Trophoblast cell (in vitro differentiated cells and primary cell): ENCODE results near the gene LAMA3.
A peak's percentile ranks its signal among the peaks of the same experiment; 100 is the strongest.

Experiments
- DNase-seq, 2 donors: peaks; one replicate each; pipeline ENCODE4 v3.0.0-alpha.2; 2016
- H2AFZ ChIP-seq: 2 replicates; pipeline ENCODE4 v1.6.1; 2013; ENCODE audit warnings: low read length, moderate library complexity, mild to moderate bottlenecking; ENCODE audit not compliant: insufficient read depth, poor library complexity
- H2AK5ac ChIP-seq: 2 replicates; pipeline ENCODE4 v1.6.1; 2013; ENCODE audit warnings: mild to moderate bottlenecking, low read length
- H2BK120ac ChIP-seq: 2 replicates; pipeline ENCODE4 v1.6.1; 2013; ENCODE audit warnings: low read length, mild to moderate bottlenecking, moderate library complexity; ENCODE audit not compliant: insufficient read depth, poor library complexity
- H2BK12ac ChIP-seq: 2 replicates; pipeline ENCODE4 v1.6.1; 2013; ENCODE audit warnings: mild to moderate bottlenecking, low read length, moderate library complexity
- H2BK5ac ChIP-seq: 2 replicates; pipeline ENCODE4 v1.6.1; 2013; ENCODE audit warnings: low read length, low read depth, moderate library complexity, mild to moderate bottlenecking; ENCODE audit not compliant: poor library complexity
- H3K14ac ChIP-seq: 2 replicates; pipeline ENCODE4 v1.6.1; 2013; ENCODE audit warnings: mild to moderate bottlenecking, low read length
- H3K18ac ChIP-seq: 2 replicates; pipeline ENCODE4 v1.6.1; 2013; ENCODE audit warnings: mild to moderate bottlenecking, low read length
- H3K23ac ChIP-seq: 2 replicates; pipeline ENCODE4 v1.6.1; 2013; ENCODE audit warnings: low read length
- H3K27ac ChIP-seq: 2 replicates; pipeline ENCODE4 v1.5.1; 2013; ENCODE audit warnings: low read depth, mild to moderate bottlenecking, inconsistent platforms, low read length, moderate library complexity
- H3K27me3 ChIP-seq: 2 replicates; pipeline ENCODE4 v1.6.1; 2013; ENCODE audit warnings: inconsistent platforms, mild to moderate bottlenecking, low read length, moderate library complexity; ENCODE audit not compliant: insufficient read depth
- H3K36me3 ChIP-seq, 2 experiments: 1 replicate in 1 of 2; 2 replicates in 1 of 2; pipeline ENCODE4 v1.6.1; 2013; ENCODE audit warnings: low read length in 2 of 2, mild to moderate bottlenecking in 2 of 2, moderate library complexity in 1 of 2; ENCODE audit not compliant: insufficient read depth in 2 of 2, control insufficient read depth in 1 of 2
- H3K4ac ChIP-seq: 2 replicates; pipeline ENCODE4 v1.6.1; 2013; ENCODE audit warnings: low read depth, mild to moderate bottlenecking, low read length, moderate library complexity
- H3K4me1 ChIP-seq, 2 experiments: 1 replicate in 1 of 2; 2 replicates in 1 of 2; pipeline ENCODE4 v1.6.1; 2013; ENCODE audit warnings: low read length in 2 of 2, mild to moderate bottlenecking in 2 of 2, moderate library complexity in 1 of 2; ENCODE audit not compliant: insufficient read depth in 2 of 2, control insufficient read depth in 1 of 2
- H3K4me2 ChIP-seq: 2 replicates; pipeline ENCODE4 v1.6.1; 2013; ENCODE audit warnings: inconsistent platforms, mild to moderate bottlenecking, low read length, moderate library complexity
- H3K4me3 ChIP-seq: 2 replicates; pipeline ENCODE4 v1.5.1; 2013; ENCODE audit warnings: mild to moderate bottlenecking, low read depth, low read length, inconsistent platforms
- H3K79me1 ChIP-seq: one replicate; pipeline ENCODE4 v1.6.1; 2013; ENCODE audit warnings: low read length
- H3K79me2 ChIP-seq: 2 replicates; pipeline ENCODE4 v1.6.1; 2013; ENCODE audit warnings: low read length, mild to moderate bottlenecking; ENCODE audit not compliant: control insufficient read depth, insufficient read depth, poor library complexity
- H3K9ac ChIP-seq: 2 replicates; pipeline ENCODE4 v1.6.1; 2013; ENCODE audit warnings: mild to moderate bottlenecking, low read length
- H3K9me3 ChIP-seq: 2 replicates; pipeline ENCODE4 v1.6.1; 2013; ENCODE audit warnings: low read depth, mild to moderate bottlenecking, control low read depth, inconsistent platforms, low read length; ENCODE audit not compliant: insufficient read depth
- H4K12ac ChIP-seq: 2 replicates; pipeline ENCODE4 v1.6.1; 2013; ENCODE audit warnings: low read depth, mild to moderate bottlenecking, low read length, moderate library complexity
- H4K8ac ChIP-seq: 2 replicates; pipeline ENCODE4 v1.6.1; 2013; ENCODE audit warnings: low read depth, mild to moderate bottlenecking, low read length, moderate library complexity
- H4K91ac ChIP-seq: one replicate; pipeline ENCODE4 v1.6.1; 2013; ENCODE audit warnings: low read depth, mild to moderate bottlenecking, low read length, moderate library complexity
- WGBS: extraction: QIAGEN DNeasy Blood & Tissue Kit; methylation state at CpG from one replicate; pipeline ENCODE4 v1.1.7; 2013; ENCODE audit warnings: missing lambda C conversion rate; ENCODE audit not compliant: insufficient read length, insufficient coverage; ENCODE audit errors: extremely low coverage; 5-methylcytosine and 5-hydroxymethylcytosine counted together

Gene LAMA3

GRCh38 chr18:23879544-23879943 is 190.3 kb downstream of the LAMA3 start:
- no peaks in the 10 kb centered on the region for H3K79me1 ChIP-seq
- H4K12ac ChIP-seq: no peak overlapping the region
- no peak overlapping the region for H3K4me3 ChIP-seq
- no CpG with 5 or more reads among the region's 7 CpGs for WGBS
- no peak overlapping the region for H3K14ac ChIP-seq
- H4K91ac ChIP-seq: no peak overlapping the region
- H3K27ac ChIP-seq: no peak overlapping the region
- no peaks in the 10 kb centered on the region for H3K4me1 ChIP-seq
- no peaks in the 10 kb centered on the region for H3K27me3 ChIP-seq
- no peak overlapping the region for H3K4ac ChIP-seq
- H2AFZ ChIP-seq: no peak overlapping the region
- no peak overlapping the region for H3K18ac ChIP-seq
- H2BK120ac ChIP-seq: no peak overlapping the region
- no peaks in the 10 kb centered on the region for H3K79me2 ChIP-seq
- H2AK5ac ChIP-seq: no peak overlapping the region
- no peak overlapping the region for H4K8ac ChIP-seq
- H3K36me3 ChIP-seq: no peaks in the 10 kb centered on the region
- H3K9ac ChIP-seq: no peak overlapping the region
- H2BK5ac ChIP-seq: no peak overlapping the region
- no peak overlapping the region for H3K23ac ChIP-seq
- no peaks in the 10 kb centered on the region for H3K9me3 ChIP-seq
- no peak for DNase-seq
- no peak overlapping the region for H3K4me2 ChIP-seq
- no peak overlapping the region for H2BK12ac ChIP-seq

- Histone ChIP-seq H2BK120ac (no peak overlapping the region), H3K79me1 (no peaks in the 10 kb centered on the region), H3K27ac (no peak overlapping the region), H2BK5ac (no peak overlapping the region), H3K4me3 (no peak overlapping the region), H3K4me2 (no peak overlapping the region), H3K36me3 (no peaks in the 10 kb centered on the region), H3K4me1 (no peaks in the 10 kb centered on the region), H3K14ac (no peak overlapping the region), H3K18ac (no peak overlapping the region), H3K27me3 (no peaks in the 10 kb centered on the region), H3K4ac (no peak overlapping the region), H2AK5ac (no peak overlapping the region), H4K12ac (no peak overlapping the region), H2AFZ (no peak overlapping the region), H4K8ac (no peak overlapping the region), H3K79me2 (no peaks in the 10 kb centered on the region), H2BK12ac (no peak overlapping the region), H3K23ac (no peak overlapping the region), H3K9ac (no peak overlapping the region), H4K91ac (no peak overlapping the region), H3K9me3 (no peaks in the 10 kb centered on the region)
- no peak for DNase-seq
- no CpG with 5 or more reads among the region's 6 CpGs for WGBS
Measured at GRCh38 chr18:23879966-23880565, 190.8 kb downstream of the LAMA3 start.

- H3K27ac ChIP-seq: no peak overlapping the region
- no peaks in the 10 kb centered on the region for H3K79me2 ChIP-seq
- H3K4ac ChIP-seq: no peak overlapping the region
- H3K9ac ChIP-seq: no peak overlapping the region
- no peak overlapping the region for H4K12ac ChIP-seq
- DNase-seq: no peak
- H2BK120ac ChIP-seq: no peak overlapping the region
- H3K36me3 ChIP-seq: no peaks in the 10 kb centered on the region
- H3K14ac ChIP-seq: no peak overlapping the region
- no peak overlapping the region for H3K18ac ChIP-seq
- H3K79me1 ChIP-seq: no peaks in the 10 kb centered on the region
- H2BK5ac ChIP-seq: no peak overlapping the region
- no peak overlapping the region for H3K4me2 ChIP-seq
- no peak overlapping the region for H3K4me3 ChIP-seq
- H3K4me1 ChIP-seq: no peaks in the 10 kb centered on the region
- H2AK5ac ChIP-seq: no peak overlapping the region
- H2AFZ ChIP-seq: no peak overlapping the region
- whole genome bisulfite sequencing: no CpG with 5 or more reads among the region's 2 CpGs
- no peak overlapping the region for H2BK12ac ChIP-seq
- no peak overlapping the region for H3K23ac ChIP-seq
- no peaks in the 10 kb centered on the region for H3K27me3 ChIP-seq
- no peak overlapping the region for H4K8ac ChIP-seq
- H3K9me3 ChIP-seq: no peaks in the 10 kb centered on the region
- H4K91ac ChIP-seq: no peak overlapping the region
Measured at GRCh38 chr18:23880931-23881617, 191.8 kb downstream of the LAMA3 start.

GRCh38 chr18:23881778-23882177 is 192.5 kb downstream of the LAMA3 start:
- H3K18ac ChIP-seq: no peak overlapping the region
- no peak for DNase-seq
- no peak overlapping the region for H2BK120ac ChIP-seq
- WGBS: no CpG with 5 or more reads among the region's 8 CpGs
- no peaks in the 10 kb centered on the region for H3K79me1 ChIP-seq
- H3K9ac ChIP-seq: no peak overlapping the region
- H3K9me3 ChIP-seq: no peaks in the 10 kb centered on the region
- H3K4me1 ChIP-seq: no peaks in the 10 kb centered on the region
- no peak overlapping the region for H4K12ac ChIP-seq
- no peak overlapping the region for H3K4me3 ChIP-seq
- H2AFZ ChIP-seq: peak overlapping the region; percentile 17
- no peak overlapping the region for H3K27ac ChIP-seq
- H3K27me3 ChIP-seq: no peaks in the 10 kb centered on the region
- no peak overlapping the region for H2BK5ac ChIP-seq
- no peak overlapping the region for H3K14ac ChIP-seq
- H2AK5ac ChIP-seq: no peak overlapping the region
- no peak overlapping the region for H4K91ac ChIP-seq
- H3K36me3 ChIP-seq: no peaks in the 10 kb centered on the region
- no peak overlapping the region for H4K8ac ChIP-seq
- no peaks in the 10 kb centered on the region for H3K79me2 ChIP-seq
- H3K4ac ChIP-seq: no peak overlapping the region
- H2BK12ac ChIP-seq: no peak overlapping the region
- no peak overlapping the region for H3K23ac ChIP-seq
- no peak overlapping the region for H3K4me2 ChIP-seq
